ENCODE measurements around the gene PNPLA6.
"Not testable (repeated sequence)": the region's sequence is repeated elsewhere in the genome, so short reads cannot be mapped to it uniquely, and the experiment has no call there.

The PNPLA6 gene

GRCh38 chr19:7533281-7533885, 2.1 kb upstream of the PNPLA6 start:
- peak; percentile 68 for DNase-seq (ENCODE audit: low read depth)
- TF ChIP-seq CTCF (IDR thresholded peaks at IDR 0.05; ENCODE audit: low read length, missing control alignments) = no peak
- peak overlapping the region; percentile 93 for H3K4me3 ChIP-seq (replicated peaks; ENCODE audit: low read depth, low read length)

- peak overlapping the region; percentile 93 for H3K4me3 ChIP-seq (replicated peaks; ENCODE audit: low read depth, low read length)
- no peak for TF ChIP-seq CTCF (IDR thresholded peaks at IDR 0.05; ENCODE audit: low read length, missing control alignments)
- peak; percentile 90 for DNase-seq (ENCODE audit: low read depth)
Measured at GRCh38 chr19:7533925-7534480, 1.5 kb upstream of the PNPLA6 start.

GRCh38 chr19:7534531-7535046, 928 bp upstream of the PNPLA6 start:
- H3K4me3 ChIP-seq (replicated peaks; ENCODE audit: low read depth, low read length) = peak overlapping the region; percentile 93
- peak; percentile 15 for TF ChIP-seq CTCF (IDR thresholded peaks at IDR 0.05; ENCODE audit: low read length, missing control alignments)
- peak; percentile 76 for DNase-seq (ENCODE audit: low read depth)

- no peak for TF ChIP-seq CTCF (IDR thresholded peaks at IDR 0.05; ENCODE audit: low read length, missing control alignments)
- peak overlapping the region; percentile 93 for H3K4me3 ChIP-seq (replicated peaks; ENCODE audit: low read depth, low read length)
- DNase-seq (ENCODE audit: low read depth) = no peak
Measured at GRCh38 chr19:7535998-7536695, 630 bp downstream of the PNPLA6 start.

GRCh38 chr19:7538990-7539389, 3.5 kb downstream of the PNPLA6 start:
- H3K4me3 ChIP-seq (replicated peaks; ENCODE audit: low read depth, low read length); DNase-seq (ENCODE audit: low read depth): not testable (repeated sequence)

GRCh38 chr19:7539827-7540425, 4.4 kb downstream of the PNPLA6 start:
- H3K4me3 ChIP-seq (replicated peaks; ENCODE audit: low read depth, low read length) = no peak overlapping the region
- no peak for DNase-seq (ENCODE audit: low read depth)
- no peak for TF ChIP-seq CTCF (IDR thresholded peaks at IDR 0.05; ENCODE audit: low read length, missing control alignments)

GRCh38 chr19:7540761-7541474, 5.4 kb downstream of the PNPLA6 start:
- no peak for TF ChIP-seq CTCF (IDR thresholded peaks at IDR 0.05; ENCODE audit: low read length, missing control alignments)
- peak; percentile 40 for DNase-seq (ENCODE audit: low read depth)
- H3K4me3 ChIP-seq (replicated peaks; ENCODE audit: low read depth, low read length) = no peak overlapping the region
